HL-60 (cell line): ENCODE results near the gene ZNF622.

Experiments used
- CTCF ChIP-seq: IDR thresholded peaks from one replicate; pipeline ENCODE4 v1.5.1; 2011; ENCODE audit warnings: low read length, control low read depth, inconsistent platforms; ENCODE audit not compliant: insufficient read depth
- GABPA ChIP-seq: IDR thresholded peaks from 2 replicates; pipeline ENCODE4 v1.6.1; 2012; ENCODE audit warnings: low read depth
- POLR2AphosphoS5 ChIP-seq: IDR thresholded peaks from 2 replicates; pipeline ENCODE4 v1.6.1; 2012; ENCODE audit warnings: low read depth
- SPI1 ChIP-seq: IDR thresholded peaks from 2 replicates; pipeline ENCODE4 v1.6.1; 2012; ENCODE audit warnings: low read depth, mild to moderate bottlenecking, borderline replicate concordance

- TF ChIP-seq CTCF (peak; percentile 26), GABPA (no peak), SPI1 (no peak), POLR2AphosphoS5 (no peak)
Observed at GRCh38 chr5:16489322-16489791, 23.8 kb upstream of the ZNF622 start.
